GM12875 (cell line): ENCODE measurements around the gene CASP8AP2.
"Not testable (repeated sequence)": the region's sequence is repeated elsewhere in the genome, so short reads cannot be mapped to it uniquely, and the experiment has no call there.

ENCODE experiments used
- H3K4me3 ChIP-seq: one replicate; pipeline ENCODE4 v1.5.1; 2011; ENCODE audit warnings: low read depth, low read length, control low read depth
- TF ChIP-seq, protein P1 (sequence below): IDR thresholded peaks from 2 replicates; pipeline ENCODE4 v1.5.1; 2011; ENCODE audit warnings: low read depth, mild to moderate bottlenecking, control low read depth, inconsistent platforms, low read length, moderate library complexity, borderline replicate concordance; ENCODE audit not compliant: insufficient read depth

The CASP8AP2 gene

GRCh38 chr6:89829472-89830169 is at the start of gene CASP8AP2:
Gene CASP8AP2, plus strand, starts transcription at chr6:89829880.
- TF ChIP-seq, protein P1, sequence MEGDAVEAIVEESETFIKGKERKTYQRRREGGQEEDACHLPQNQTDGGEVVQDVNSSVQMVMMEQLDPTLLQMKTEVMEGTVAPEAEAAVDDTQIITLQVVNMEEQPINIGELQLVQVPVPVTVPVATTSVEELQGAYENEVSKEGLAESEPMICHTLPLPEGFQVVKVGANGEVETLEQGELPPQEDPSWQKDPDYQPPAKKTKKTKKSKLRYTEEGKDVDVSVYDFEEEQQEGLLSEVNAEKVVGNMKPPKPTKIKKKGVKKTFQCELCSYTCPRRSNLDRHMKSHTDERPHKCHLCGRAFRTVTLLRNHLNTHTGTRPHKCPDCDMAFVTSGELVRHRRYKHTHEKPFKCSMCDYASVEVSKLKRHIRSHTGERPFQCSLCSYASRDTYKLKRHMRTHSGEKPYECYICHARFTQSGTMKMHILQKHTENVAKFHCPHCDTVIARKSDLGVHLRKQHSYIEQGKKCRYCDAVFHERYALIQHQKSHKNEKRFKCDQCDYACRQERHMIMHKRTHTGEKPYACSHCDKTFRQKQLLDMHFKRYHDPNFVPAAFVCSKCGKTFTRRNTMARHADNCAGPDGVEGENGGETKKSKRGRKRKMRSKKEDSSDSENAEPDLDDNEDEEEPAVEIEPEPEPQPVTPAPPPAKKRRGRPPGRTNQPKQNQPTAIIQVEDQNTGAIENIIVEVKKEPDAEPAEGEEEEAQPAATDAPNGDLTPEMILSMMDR, result no peak
- H3K4me3 ChIP-seq, result peak within 1 kb of the TSS; percentile 86

DNA sequence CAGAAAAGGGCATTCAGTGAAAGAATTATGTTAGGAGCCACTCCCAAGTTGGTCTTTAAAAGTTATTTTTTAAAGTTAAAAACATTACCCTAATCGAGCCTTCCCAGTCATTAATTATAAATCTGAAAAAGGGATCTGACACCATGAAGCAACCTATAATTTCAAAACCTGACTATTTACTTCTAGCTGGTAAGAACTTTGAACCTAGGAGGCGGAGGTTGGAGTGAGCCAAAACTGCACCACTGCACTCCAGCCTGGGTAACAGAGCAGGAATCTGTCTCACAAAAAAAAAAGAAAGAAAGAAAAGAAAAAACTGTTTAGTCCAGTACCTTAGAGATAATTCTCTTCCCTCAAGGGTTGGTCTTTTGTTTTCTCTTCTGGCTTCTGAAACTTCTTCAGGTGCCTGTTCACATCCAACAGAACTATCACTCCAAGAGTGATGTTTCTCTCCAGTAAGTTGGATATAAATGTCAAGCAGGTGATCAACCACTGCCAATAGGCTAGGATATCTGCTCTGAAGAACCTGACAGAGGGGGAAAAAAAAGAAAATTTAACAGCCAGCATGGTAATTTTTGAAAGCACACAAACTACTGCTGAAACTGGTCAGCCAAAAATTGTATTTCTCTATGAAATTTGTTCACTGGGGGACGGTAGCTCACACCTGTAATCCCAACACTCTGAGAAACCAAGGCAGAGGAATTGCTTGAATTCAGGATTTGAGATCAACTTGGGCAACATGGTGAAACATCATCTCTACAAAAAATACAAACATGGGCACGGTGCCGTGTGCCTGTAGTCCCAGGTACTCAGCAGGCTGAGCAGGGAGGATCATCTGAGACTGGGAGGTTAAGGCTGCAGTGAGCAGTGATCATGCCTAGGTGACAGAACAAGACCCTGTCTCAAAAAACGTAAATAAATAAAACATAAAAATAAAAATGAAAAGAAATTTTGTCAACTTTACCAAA is 48.3 kb upstream of the CASP8AP2 start:
- TF ChIP-seq, protein P1, result no peak

DNA sequence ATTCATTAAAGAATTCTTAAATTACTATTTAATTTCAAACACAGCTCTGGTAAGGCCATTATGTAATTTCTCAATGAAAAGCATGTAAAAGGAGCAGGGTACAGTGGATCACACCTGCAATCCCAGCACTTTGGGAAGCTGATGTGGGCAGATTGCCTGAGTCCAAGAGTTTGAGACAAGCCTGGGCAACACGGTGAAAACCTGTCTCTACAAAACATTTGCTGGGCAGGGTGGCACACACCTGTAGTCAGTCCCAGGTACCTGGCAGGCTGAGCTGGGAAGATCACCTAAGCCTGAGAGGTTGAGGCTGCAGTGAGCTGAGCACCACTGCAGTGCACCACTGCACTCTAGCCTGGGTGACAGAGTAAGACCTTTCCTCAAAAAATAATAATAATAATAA is 47.5 kb upstream of the CASP8AP2 start:
- TF ChIP-seq, protein P1, result no peak
- no peak overlapping the region for H3K4me3 ChIP-seq

More for the DNA sequence above, 48.3 kb upstream of the CASP8AP2 start:
- H3K4me3 ChIP-seq, result no peak overlapping the region

- H3K4me3 ChIP-seq, result not testable (repeated sequence)
Measured at GRCh38 chr6:89783293-89783692, 46.4 kb upstream of the CASP8AP2 start.

- H3K4me3 ChIP-seq, result no peak overlapping the region
- TF ChIP-seq, protein P1, result no peak
Measured at GRCh38 chr6:89784838-89785237, 44.8 kb upstream of the CASP8AP2 start.

DNA sequence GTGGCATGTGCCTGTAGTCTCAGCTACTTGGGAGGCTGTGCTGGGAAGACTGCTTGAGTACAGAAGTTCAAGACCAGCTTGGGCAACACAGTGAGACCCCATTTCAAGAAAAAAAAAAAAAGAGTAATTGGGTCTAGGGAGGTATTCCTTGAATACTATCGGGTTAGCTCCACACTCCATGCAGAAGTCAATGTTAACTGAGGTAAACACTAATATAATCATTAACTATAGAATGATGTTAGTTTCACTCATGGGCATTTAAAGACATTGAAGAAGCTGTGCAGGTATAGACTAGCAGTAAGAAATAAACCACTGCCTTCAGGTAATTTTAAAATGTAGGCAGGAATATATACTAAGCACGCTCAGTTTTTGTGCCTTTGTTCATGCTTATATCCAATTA is 42.7 kb upstream of the CASP8AP2 start:
- H3K4me3 ChIP-seq, result no peak overlapping the region
- TF ChIP-seq, protein P1, result no peak

DNA sequence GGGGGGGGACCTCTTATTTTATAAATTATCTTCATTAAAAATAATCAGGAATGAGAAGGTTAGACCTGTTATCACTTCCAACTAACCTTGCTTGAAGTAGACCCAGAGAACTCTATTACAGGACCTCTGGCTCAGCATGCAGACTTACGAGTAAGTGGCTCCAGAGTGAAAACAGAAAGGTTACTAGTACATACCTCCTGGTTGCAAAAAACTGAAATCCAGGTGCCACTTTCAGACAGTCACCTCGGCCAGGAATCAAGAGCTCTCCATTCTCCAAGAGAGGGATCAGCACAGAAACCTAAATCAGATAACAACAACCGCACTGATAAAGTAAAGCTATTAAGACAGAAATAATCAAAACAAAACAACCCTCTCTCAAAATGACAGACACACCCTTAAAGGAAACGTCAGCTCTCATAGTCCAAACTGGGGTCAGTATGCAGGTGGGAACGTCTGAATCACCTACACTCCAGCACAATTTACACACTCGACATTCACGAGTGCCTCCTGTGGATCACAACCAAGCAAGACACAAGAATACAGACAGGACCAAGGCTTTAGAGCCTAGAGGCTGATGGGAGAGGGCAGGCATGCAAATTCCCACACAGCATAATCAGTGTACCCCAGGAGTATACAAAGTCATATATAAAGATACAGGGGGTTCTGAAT is 41.9 kb upstream of the CASP8AP2 start:
- H3K4me3 ChIP-seq, result no peak overlapping the region
- TF ChIP-seq, protein P1, result no peak
